KMS-11 (cell line): ENCODE measurements around the gene NCK2.
"Not testable (repeated sequence)": the region's sequence is repeated elsewhere in the genome, so short reads cannot be mapped to it uniquely, and the experiment has no call there.

Experiments
- H2AFZ ChIP-seq: fragments of 200-600 bp; sonication (generic); 2 replicates; pipeline ENCODE4 v1.6.1; 2016; ENCODE audit warnings: antibody characterized with exemption, mixed run types, low read depth
- H3K27ac ChIP-seq: fragments of 200-600 bp; sonication (generic); 2 replicates; pipeline ENCODE4 v1.6.1; 2016; ENCODE audit warnings: mild to moderate bottlenecking, mixed run types
- H3K27me3 ChIP-seq: fragments of 200-600 bp; sonication (generic); 2 replicates; pipeline ENCODE4 v1.6.1; 2017; ENCODE audit warnings: mild to moderate bottlenecking, low read depth, mixed run types, moderate library complexity; ENCODE audit not compliant: insufficient read depth
- H3K36me3 ChIP-seq: fragments of 200-600 bp; sonication (generic); 2 replicates; pipeline ENCODE4 v1.6.1; 2017; ENCODE audit warnings: mild to moderate bottlenecking, mixed run types; ENCODE audit not compliant: insufficient read depth
- H3K4me1 ChIP-seq: fragments of 200-600 bp; sonication (generic); 2 replicates; pipeline ENCODE4 v1.6.1; 2016; ENCODE audit warnings: mild to moderate bottlenecking, low read depth, mixed run types; ENCODE audit not compliant: poor library complexity, severe bottlenecking
- H3K4me2 ChIP-seq: fragments of 200-600 bp; sonication (generic); 2 replicates; pipeline ENCODE4 v1.7.0; 2016; ENCODE audit warnings: mild to moderate bottlenecking, mixed run types
- H3K4me3 ChIP-seq: fragments of 200-600 bp; sonication (generic); IDR thresholded peaks from 2 replicates; pipeline ENCODE4 v1.6.1; 2017; ENCODE audit warnings: low read depth, low read length, mixed read lengths; ENCODE audit not compliant: insufficient read depth
- H3K79me2 ChIP-seq: fragments of 200-600 bp; sonication (generic); 2 replicates; pipeline ENCODE4 v1.6.1; 2016; ENCODE audit warnings: low read depth, mixed run types; ENCODE audit not compliant: insufficient read depth
- H3K9ac ChIP-seq: fragments of 200-600 bp; sonication (generic); 2 replicates; pipeline ENCODE4 v1.6.1; 2016; ENCODE audit warnings: mild to moderate bottlenecking, mixed run types
- H4K20me1 ChIP-seq: fragments of 200-600 bp; sonication (generic); 2 replicates; pipeline ENCODE4 v1.6.1; 2016; ENCODE audit warnings: mild to moderate bottlenecking, mixed run types; ENCODE audit not compliant: insufficient read depth
- TF ChIP-seq, protein P1 (sequence below): fragments of 200-600 bp; sonication (generic); conservative IDR thresholded peaks from 2 replicates; pipeline ENCODE4 v1.6.1; 2017; ENCODE audit warnings: low read depth, mild to moderate bottlenecking, antibody characterized with exemption, low read length, moderate library complexity, mixed read lengths

Gene NCK2

DNA sequence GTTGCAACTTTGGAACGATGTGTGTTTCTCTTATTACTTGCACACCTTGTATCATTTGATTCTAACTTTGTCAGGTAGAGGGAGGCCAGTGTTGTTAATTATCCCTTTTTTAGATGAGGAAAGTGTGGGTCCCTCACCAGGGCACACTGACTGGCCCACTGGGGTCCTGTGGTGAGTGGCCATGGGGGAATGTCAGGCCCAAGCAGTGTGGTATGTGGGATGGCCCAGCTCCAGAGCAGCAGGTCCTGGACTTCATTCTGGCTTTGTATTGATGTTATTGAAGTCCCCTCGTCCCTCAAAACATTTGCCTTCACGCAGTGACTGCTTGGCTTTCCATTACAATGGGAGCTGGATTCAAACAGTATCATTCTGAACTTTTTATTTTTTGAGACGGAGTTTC, 11.7 kb downstream of the NCK2 start:
- TF ChIP-seq, protein P1, sequence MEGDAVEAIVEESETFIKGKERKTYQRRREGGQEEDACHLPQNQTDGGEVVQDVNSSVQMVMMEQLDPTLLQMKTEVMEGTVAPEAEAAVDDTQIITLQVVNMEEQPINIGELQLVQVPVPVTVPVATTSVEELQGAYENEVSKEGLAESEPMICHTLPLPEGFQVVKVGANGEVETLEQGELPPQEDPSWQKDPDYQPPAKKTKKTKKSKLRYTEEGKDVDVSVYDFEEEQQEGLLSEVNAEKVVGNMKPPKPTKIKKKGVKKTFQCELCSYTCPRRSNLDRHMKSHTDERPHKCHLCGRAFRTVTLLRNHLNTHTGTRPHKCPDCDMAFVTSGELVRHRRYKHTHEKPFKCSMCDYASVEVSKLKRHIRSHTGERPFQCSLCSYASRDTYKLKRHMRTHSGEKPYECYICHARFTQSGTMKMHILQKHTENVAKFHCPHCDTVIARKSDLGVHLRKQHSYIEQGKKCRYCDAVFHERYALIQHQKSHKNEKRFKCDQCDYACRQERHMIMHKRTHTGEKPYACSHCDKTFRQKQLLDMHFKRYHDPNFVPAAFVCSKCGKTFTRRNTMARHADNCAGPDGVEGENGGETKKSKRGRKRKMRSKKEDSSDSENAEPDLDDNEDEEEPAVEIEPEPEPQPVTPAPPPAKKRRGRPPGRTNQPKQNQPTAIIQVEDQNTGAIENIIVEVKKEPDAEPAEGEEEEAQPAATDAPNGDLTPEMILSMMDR, result no peak
- Histone ChIP-seq H3K4me1 (peaks cover 20% of the 10 kb centered on the region), H3K27ac (no peak overlapping the region), H2AFZ (no peak overlapping the region), H3K4me2 (no peak overlapping the region), H3K4me3 (no peak overlapping the region), H4K20me1 (no peaks in the 10 kb centered on the region), H3K36me3 (no peaks in the 10 kb centered on the region), H3K27me3 (no peaks in the 10 kb centered on the region), H3K9ac (no peak overlapping the region), H3K79me2 (peaks cover 74% of the 10 kb centered on the region)

DNA sequence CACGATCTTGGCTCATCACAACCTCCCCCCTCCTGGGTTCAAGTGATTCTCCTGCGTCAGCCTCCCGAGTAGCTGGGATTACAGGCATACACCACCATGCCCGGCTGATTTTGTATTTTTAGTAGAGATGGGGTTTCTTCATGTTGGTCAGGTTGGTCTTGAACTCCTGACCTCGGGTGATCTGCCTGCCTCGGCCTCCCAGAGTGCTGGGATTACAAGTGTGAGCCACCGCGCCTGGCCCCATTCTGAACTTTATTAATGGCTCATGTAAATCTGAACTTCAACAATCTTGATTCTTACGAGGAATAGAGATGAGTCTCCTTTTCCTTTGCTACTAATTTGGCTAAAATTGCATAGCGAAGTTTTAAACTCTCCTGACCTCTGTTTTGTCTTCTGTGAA, 12.2 kb downstream of the NCK2 start:
- not testable (repeated sequence) for H3K4me3 ChIP-seq, H3K27ac ChIP-seq, H2AFZ ChIP-seq, H3K4me2 ChIP-seq, H3K36me3 ChIP-seq, H4K20me1 ChIP-seq, H3K27me3 ChIP-seq, H3K9ac ChIP-seq
- H3K79me2 ChIP-seq, result peaks cover 76% of the 10 kb centered on the region
- peaks cover 20% of the 10 kb centered on the region for H3K4me1 ChIP-seq

DNA sequence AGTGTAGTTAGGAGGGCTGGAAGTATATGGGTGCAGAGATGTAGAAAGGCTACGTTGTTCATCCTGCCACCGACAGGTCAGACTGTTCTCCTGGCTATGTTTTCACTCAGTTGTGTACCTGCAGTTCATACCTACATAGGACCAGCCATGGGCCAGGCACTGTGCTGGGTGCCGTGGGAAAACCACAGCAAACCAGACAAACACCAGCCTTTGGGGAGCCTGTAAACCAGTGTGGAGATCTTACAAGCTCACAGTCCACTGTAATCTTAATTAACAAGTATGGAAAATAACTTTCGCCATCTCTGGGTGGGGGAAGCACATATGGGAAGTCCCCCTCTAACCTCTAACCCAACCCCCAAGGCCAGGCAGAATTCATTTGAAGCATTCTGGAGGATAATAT, 12.7 kb downstream of the NCK2 start:
- peaks cover 20% of the 10 kb centered on the region for H3K4me1 ChIP-seq
- peaks cover 81% of the 10 kb centered on the region for H3K79me2 ChIP-seq
- no peak overlapping the region for H2AFZ ChIP-seq
- H4K20me1 ChIP-seq, result 0 out of 2 replicates have a peak, but pooled peaks cover 2% of the 10 kb centered on the region
- H3K27ac ChIP-seq, result no peak overlapping the region
- H3K36me3 ChIP-seq, result no peaks in the 10 kb centered on the region
- no peak overlapping the region for H3K4me2 ChIP-seq
- H3K27me3 ChIP-seq, result no peaks in the 10 kb centered on the region
- H3K4me3 ChIP-seq, result no peak overlapping the region
- no peak overlapping the region for H3K9ac ChIP-seq
- TF ChIP-seq, protein P1, result no peak

DNA sequence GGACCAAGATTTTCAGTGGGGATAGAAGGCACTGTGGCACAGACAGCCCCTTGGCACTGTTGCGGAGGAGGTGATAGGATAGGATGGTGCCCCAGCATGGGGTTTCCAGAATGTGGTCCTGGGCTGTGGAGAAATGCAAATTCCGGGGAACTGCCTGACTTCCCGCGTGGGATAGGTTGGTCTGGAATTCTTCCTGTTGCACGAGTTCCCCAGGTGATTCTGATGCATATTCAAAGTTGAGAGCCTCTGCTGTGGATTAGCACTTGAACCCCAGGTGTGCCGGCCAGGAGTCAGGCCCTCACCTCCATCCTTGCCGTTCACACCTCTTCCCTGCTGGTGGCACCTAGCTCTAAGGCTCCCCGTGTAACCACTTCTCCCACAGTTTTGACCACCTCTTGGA, 15.5 kb downstream of the NCK2 start:
- H3K4me1 ChIP-seq, result peaks cover 20% of the 10 kb centered on the region
- no peaks in the 10 kb centered on the region for H3K27me3 ChIP-seq
- no peaks in the 10 kb centered on the region for H3K36me3 ChIP-seq
- H2AFZ ChIP-seq, result no peak overlapping the region
- TF ChIP-seq, protein P1, result no peak
- no peak overlapping the region for H3K4me3 ChIP-seq
- no peak overlapping the region for H3K4me2 ChIP-seq
- H3K27ac ChIP-seq, result no peak overlapping the region
- H4K20me1 ChIP-seq, result 0 out of 2 replicates have a peak, but pooled peaks cover 6% of the 10 kb centered on the region
- no peak overlapping the region for H3K9ac ChIP-seq
- H3K79me2 ChIP-seq, result peaks cover 96% of the 10 kb centered on the region

DNA sequence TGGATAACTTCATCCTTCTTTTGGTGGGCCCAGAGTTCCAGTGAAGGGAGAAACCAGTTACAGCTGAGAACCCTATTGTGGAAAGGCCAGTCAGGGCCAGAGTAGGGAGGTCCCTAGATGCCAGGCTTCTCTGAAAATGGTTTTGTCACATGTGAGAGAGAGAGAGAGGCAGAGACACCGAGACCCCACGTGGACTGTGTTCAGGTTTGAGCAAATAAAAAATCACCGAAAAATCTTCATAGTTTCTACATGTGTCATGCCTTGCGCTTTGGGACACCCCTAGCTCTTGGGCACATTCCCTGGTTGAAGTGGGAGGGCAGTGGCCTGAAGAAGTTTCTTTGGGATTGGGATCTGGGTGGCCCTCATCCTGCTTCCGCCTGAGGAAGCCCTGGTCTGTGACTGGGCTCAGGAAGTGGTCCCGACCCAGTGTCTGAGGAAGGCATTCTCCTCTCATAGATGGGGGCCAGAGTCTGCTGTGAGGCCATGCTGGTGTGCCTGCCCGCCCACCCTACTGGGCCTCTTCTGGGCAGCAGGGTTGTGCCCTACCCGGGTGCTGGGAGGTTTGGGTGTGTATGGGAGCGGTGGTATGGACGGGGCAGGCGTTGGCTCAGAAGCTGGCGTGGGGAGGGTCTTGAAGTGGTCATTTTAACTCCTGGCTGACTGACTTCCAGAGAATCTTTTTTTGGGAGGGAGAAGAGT, 16.1 kb downstream of the NCK2 start:
- no peak overlapping the region for H3K4me2 ChIP-seq
- H3K79me2 ChIP-seq, result peaks cover 94% of the 10 kb centered on the region
- H3K27me3 ChIP-seq, result no peaks in the 10 kb centered on the region
- no peak overlapping the region for H3K9ac ChIP-seq
- H3K4me1 ChIP-seq, result peaks cover 20% of the 10 kb centered on the region
- H4K20me1 ChIP-seq, result 0 out of 2 replicates have a peak, but pooled peaks cover 6% of the 10 kb centered on the region
- no peak overlapping the region for H2AFZ ChIP-seq
- H3K4me3 ChIP-seq, result no peak overlapping the region
- H3K36me3 ChIP-seq, result no peaks in the 10 kb centered on the region
- TF ChIP-seq, protein P1, result no peak
- no peak overlapping the region for H3K27ac ChIP-seq
